PC-3 (cell line): ENCODE data around the gene PTPN14. TPM values are rescaled to one million over a fixed set of nuclear protein-coding genes. Genes with fewer than 3 reads are reported as not detected.
A peak's percentile ranks its signal among the peaks of the same experiment; 100 is the strongest.

Source experiments
- ATAC-seq: fragments of 200-7000 bp; cut with Tn5 transposase; 2 replicates; pipeline ENCODE4 v1.9.1; 2020; ENCODE audit warnings: mild to moderate bottlenecking, moderate library complexity
- BruUV-seq: library from RNA; stranded (reverse); fragments of 400-500 nt; replicated peaks from 2 replicates; lab custom pipeline; 2021; lab: Mats Ljungman, UMichigan
- CTCF ChIA-PET: fragments of 300-600 bp; sonication (Branson Sonifier 250); formaldehyde crosslinking; loops from one replicate; lab custom pipeline; 2022; ENCODE audit warnings: antibody characterized with exemption; lab: Charles Lee
- POLR2A ChIA-PET: fragments of 300-600 bp; sonication (Branson Sonifier 250); formaldehyde crosslinking; loops from one replicate; lab custom pipeline; 2022; ENCODE audit warnings: antibody characterized with exemption; ENCODE audit not compliant: unreplicated experiment; lab: Charles Lee
- DNase-seq: peaks from one replicate; pipeline ENCODE4 v3.0.0-alpha.2; 2015
- H2AFZ ChIP-seq: fragments of 300-600 bp; sonication (generic); 2 replicates; pipeline ENCODE4 v1.6.0; 2016; ENCODE audit warnings: antibody characterized with exemption, low read length
- H3F3A ChIP-seq: fragments of 300-600 bp; sonication (generic); one replicate; pipeline ENCODE4 v1.6.0; 2017; ENCODE audit warnings: antibody characterized with exemption, low read length, control low read depth, mild to moderate bottlenecking; ENCODE audit not compliant: unreplicated experiment
- H3K27ac ChIP-seq: fragments of 300-600 bp; sonication (generic); 2 replicates; pipeline ENCODE4 v1.5.1; 2016; ENCODE audit warnings: mild to moderate bottlenecking, low read length
- H3K27me3 ChIP-seq: fragments of 300-600 bp; sonication (generic); 2 replicates; pipeline ENCODE4 v1.6.1; 2016; ENCODE audit warnings: low read length, mixed read lengths
- H3K36me3 ChIP-seq: fragments of 300-600 bp; sonication (generic); 2 replicates; pipeline ENCODE4 v1.6.1; 2016; ENCODE audit warnings: low read depth, mixed run types, low read length, mixed read lengths
- H3K4me1 ChIP-seq: fragments of 300-600 bp; sonication (generic); 2 replicates; pipeline ENCODE4 v1.5.1; 2016; ENCODE audit warnings: low read length; ENCODE audit not compliant: insufficient read depth
- H3K4me2 ChIP-seq: fragments of 300-600 bp; sonication (generic); 2 replicates; pipeline ENCODE4 v1.6.0; 2016; ENCODE audit warnings: low read length
- H3K4me3 ChIP-seq: fragments of 300-600 bp; sonication (generic); 2 replicates; pipeline ENCODE4 v1.5.1; 2016; ENCODE audit warnings: mild to moderate bottlenecking, low read length, mixed read lengths
- H3K79me2 ChIP-seq: fragments of 300-600 bp; sonication (generic); 2 replicates; pipeline ENCODE4 v1.6.1; 2017; ENCODE audit warnings: low read length, mixed read lengths
- H3K9ac ChIP-seq: fragments of 300-600 bp; sonication (generic); 2 replicates; pipeline ENCODE4 v1.6.0; 2016; ENCODE audit warnings: mild to moderate bottlenecking, low read length
- H3K9me2 ChIP-seq: fragments of 300-600 bp; sonication (generic); replicated peaks from 2 replicates; pipeline ENCODE4 v1.6.1; 2016; ENCODE audit warnings: mixed run types, low read length, mixed read lengths
- H3K9me3 ChIP-seq: fragments of 300-600 bp; sonication (generic); 2 replicates; pipeline ENCODE4 v1.6.1; 2016; ENCODE audit warnings: low read length, mixed read lengths
- H4K20me1 ChIP-seq: fragments of 300-600 bp; sonication (generic); 2 replicates; pipeline ENCODE4 v1.6.1; 2016; ENCODE audit warnings: low read length, mixed read lengths
- CTCF ChIP-seq: fragments of 300-600 bp; sonication (generic); conservative IDR thresholded peaks from 2 replicates; pipeline ENCODE4 v1.5.1; 2017; ENCODE audit warnings: antibody characterized with exemption, low read depth, mild to moderate bottlenecking, low read length
- EZH2 ChIP-seq: fragments of 300-600 bp; sonication (generic); IDR thresholded peaks from one replicate; pipeline ENCODE4 v1.6.1; 2017; ENCODE audit warnings: antibody characterized with exemption, mild to moderate bottlenecking, low read length; ENCODE audit not compliant: unreplicated experiment
- EZH2phosphoT487 ChIP-seq: fragments of 300-600 bp; sonication (generic); IDR thresholded peaks from 2 replicates; pipeline ENCODE4 v1.6.1; 2018; ENCODE audit warnings: mild to moderate bottlenecking, antibody characterized with exemption, low read length, borderline replicate concordance
- intact Hi-C: fragments of 100-400 bp; cut with micrococcal nuclease; formaldehyde crosslinking; loops from 2 replicates; pipeline ENCODE4 v1.9.0; 2023
- total RNA-seq: library from RNA; depleted of rRNA; stranded (reverse); fragments of >200 nt; gene quantifications from 2 replicates; pipeline ENCODE4 v1.2.3, GENCODE V29; 2014

Gene PTPN14
- total RNA-seq, 1 experiment from 2014 or later = 12.6 TPM

- Histone ChIP-seq H3F3A (peaks cover 5% of the 10 kb centered on the region), H3K36me3 (no peaks in the 10 kb centered on the region), H3K27ac (peak overlapping the region; percentile 86), H3K9me2 (no peaks in the 10 kb centered on the region), H3K4me3 (0 out of 2 replicates have a peak overlapping the region, but pooled peaks have one; percentile 17), H3K9ac (peak overlapping the region; percentile 38), H4K20me1 (no peaks in the 10 kb centered on the region), H3K4me1 (peaks cover 72% of the 10 kb centered on the region), H2AFZ (peak overlapping the region; percentile 58), H3K27me3 (no peaks in the 10 kb centered on the region), H3K9me3 (no peaks in the 10 kb centered on the region), H3K79me2 (no peaks in the 10 kb centered on the region), H3K4me2 (peak overlapping the region; percentile 73)
- TF ChIP-seq CTCF = no peak
- no peak for TF ChIP-seq EZH2phosphoT487
- no peak for TF ChIP-seq EZH2
- peak; percentile 57 for ATAC-seq
- ChIA-PET POLR2A (no interaction called here), CTCF (interaction anchor here (0.6 kb wide), 1 partner anchor 181 kb away, joined by 3 read pairs; no protein-coding TSS in a partner anchor)
- intact Hi-C loops = loop anchor here (1.0 to 5.0 kb wide), 4 partner anchors 13 to 122 kb away; no protein-coding TSS in a partner anchor
- no TSS peak for BruUV-seq
- DNase-seq = peak; percentile 85
These were observed 18.1 kb upstream of the PTPN14 start for GRCh38 chr1:214569357-214570004.

DNA sequence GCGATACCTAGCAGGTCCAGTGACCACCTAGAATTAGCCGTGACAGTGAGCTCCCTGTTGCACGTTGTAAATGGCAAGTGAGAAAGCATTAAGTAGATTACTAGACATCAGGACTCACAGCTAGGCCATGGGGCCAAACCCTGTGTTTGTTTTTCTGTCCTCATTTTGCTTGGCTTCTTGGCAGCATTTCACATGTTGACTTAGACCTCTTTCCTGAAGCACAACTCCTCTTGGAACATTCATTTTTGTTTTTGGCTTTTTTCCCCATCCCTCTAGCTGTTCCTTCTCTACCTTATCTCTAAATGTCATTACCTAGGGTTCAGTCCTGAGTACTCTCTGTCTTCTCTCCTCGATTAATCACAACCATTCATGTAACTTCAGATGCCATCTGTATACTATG, 16.9 kb upstream of the PTPN14 start:
- ATAC-seq (peak; percentile 30), DNase-seq (peak; percentile 85)
- ChIA-PET CTCF (no interaction called here), POLR2A (interaction anchor here (0.7 kb wide), 1 partner anchor 16 kb away, joined by 5 read pairs; no protein-coding TSS in a partner anchor)
- no TSS peak for BruUV-seq
- Histone ChIP-seq H3F3A (peaks cover 5% of the 10 kb centered on the region), H2AFZ (peak overlapping the region; percentile 20; the same call in 1 of the 2 replicates), H4K20me1 (no peaks in the 10 kb centered on the region), H3K79me2 (no peaks in the 10 kb centered on the region), H3K4me2 (peak overlapping the region; percentile 59), H3K9me2 (no peaks in the 10 kb centered on the region), H3K4me1 (peaks cover 66% of the 10 kb centered on the region), H3K27ac (peak overlapping the region; percentile 86), H3K9ac (peak overlapping the region; percentile 24; the same call in 1 of the 2 replicates), H3K4me3 (no peak overlapping the region), H3K36me3 (no peaks in the 10 kb centered on the region), H3K9me3 (no peaks in the 10 kb centered on the region), H3K27me3 (no peaks in the 10 kb centered on the region)
- TF ChIP-seq EZH2phosphoT487 (no peak), EZH2 (no peak), CTCF (no peak)
- intact Hi-C loops = loop anchor here (2.0 to 5.0 kb wide), 3 partner anchors 14 to 121 kb away; no protein-coding TSS in a partner anchor
